Activated CD4-positive, alpha-beta T cell treated with anti-CD3 and anti-CD28 coated beads, Interleukin-2, Interleukin-6, amounts not matched to agents 100 ng/mL and 50 ng/mL, durations not matched to agents 16 hours and 8 hours (primary cell): ENCODE results near the gene SP8.

ENCODE experiments used
- DNase-seq: peaks from one replicate; pipeline ENCODE4 v3.0.0-alpha.2; 2020

The SP8 gene

DNA sequence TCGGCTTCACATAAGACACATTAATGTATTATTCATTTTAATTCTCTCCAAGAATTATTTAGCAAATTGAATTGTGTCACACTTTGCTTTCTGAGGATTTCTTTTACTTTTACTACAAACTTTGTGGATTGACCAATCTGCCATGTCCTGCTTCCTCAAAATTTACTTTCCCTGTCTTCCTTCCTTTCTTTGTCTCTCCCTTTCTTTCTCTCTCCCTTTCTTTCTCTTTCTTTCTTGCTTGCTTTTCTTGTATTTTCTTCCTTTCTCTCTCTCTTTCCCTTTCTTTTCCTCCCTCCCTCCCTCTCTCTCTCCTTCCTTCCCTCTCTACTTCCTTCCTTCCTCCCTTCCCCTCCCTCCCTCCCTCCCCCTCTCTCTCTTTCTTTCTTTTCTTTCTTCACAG is 37.8 kb downstream of the SP8 start:
- DNase-seq: no peak

DNA sequence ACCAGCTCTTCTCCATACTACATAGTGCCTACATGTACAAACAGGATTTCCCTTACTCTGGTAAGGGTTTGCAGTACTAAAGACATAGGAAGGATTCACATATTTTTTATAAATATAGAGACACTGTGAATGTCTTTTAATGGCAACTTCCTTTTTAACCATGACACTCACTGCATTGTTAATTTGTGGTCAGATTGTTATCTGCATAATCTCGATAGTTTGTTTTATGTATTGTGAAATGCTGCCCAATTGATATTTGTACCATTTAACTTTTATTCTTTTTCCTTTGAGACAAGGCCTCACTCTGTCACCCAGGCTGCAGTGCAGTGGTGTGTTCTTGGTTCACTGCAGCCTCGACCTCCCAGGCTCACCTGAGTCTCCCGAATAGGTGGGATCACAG is 39.7 kb downstream of the SP8 start:
- no peak for DNase-seq

DNA sequence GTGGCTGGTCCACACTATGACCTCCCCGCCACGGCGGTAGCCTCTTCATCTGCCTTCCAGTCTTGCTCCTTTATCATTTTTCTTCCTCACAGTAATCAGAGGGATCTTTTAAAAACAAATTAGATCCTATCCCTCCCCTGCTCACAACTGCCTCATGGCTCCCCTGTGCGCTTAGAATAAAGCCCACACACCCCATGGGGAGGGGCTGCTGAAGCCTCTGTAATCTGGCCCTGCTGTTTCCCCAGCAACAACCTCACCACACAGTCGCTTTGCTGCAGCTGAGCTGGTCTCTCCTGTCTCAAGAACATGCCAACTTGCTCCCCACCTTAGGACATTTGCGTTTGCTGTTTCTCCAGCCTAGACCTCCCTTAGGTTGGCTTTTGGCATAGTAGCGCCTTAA is 41.0 kb downstream of the SP8 start:
- DNase-seq: no peak

DNA sequence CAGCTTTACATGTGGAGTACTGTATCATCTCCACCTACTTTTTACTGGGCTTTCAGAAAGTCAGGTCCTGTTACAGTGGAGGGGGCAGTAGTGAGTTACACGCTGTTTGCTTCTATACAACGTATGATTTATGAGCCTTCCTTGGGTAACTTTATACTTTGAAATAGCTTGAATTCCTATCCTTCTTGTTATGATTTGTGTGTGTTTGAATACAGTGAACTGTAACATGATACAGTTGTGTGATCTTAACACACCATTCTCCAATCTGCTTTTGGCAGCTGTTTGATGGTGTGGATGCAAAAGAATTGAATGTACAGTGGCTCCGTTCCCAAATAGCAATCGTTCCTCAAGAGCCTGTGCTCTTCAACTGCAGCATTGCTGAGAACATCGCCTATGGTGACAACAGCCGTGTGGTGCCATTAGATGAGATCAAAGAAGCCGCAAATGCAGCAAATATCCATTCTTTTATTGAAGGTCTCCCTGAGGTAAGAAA is 41.7 kb downstream of the SP8 start:
- DNase-seq: no peak

DNA sequence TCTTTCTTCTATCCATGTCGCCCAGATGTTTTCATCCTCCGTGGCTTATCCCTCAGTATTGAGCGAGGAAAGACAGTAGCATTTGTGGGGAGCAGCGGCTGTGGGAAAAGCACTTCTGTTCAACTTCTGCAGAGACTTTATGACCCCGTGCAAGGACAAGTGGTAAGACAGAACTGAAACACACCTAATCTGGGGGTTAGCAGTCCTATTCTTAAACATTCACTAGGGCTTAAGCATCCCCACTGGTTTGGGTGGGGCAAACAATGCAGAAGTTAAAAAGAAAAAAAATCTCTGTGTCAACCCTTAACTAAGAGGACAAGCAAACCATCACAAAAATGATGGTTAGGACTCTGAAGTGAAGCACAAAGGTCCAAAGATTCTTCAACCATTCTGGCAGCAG is 43.8 kb downstream of the SP8 start:
- no peak for DNase-seq

DNA sequence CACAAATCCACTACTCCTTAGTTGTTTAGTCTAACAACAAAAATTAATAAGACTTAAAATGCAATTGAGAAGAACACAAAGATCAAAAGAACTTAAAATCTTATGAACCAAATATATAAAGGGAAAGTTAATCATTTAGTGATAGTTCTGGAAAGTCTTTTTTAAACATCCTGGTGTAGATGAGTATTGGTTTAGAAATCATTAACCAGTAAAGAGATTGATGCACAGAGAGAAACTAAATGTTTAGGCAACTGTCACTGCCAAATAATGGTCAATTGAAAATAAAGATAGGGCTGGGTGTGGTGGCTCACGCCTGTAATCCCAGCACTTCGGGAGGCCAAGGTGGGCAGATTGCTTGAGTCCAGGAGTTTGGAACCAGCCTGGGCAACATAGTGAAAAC is 44.9 kb downstream of the SP8 start:
- DNase-seq: no peak

DNA sequence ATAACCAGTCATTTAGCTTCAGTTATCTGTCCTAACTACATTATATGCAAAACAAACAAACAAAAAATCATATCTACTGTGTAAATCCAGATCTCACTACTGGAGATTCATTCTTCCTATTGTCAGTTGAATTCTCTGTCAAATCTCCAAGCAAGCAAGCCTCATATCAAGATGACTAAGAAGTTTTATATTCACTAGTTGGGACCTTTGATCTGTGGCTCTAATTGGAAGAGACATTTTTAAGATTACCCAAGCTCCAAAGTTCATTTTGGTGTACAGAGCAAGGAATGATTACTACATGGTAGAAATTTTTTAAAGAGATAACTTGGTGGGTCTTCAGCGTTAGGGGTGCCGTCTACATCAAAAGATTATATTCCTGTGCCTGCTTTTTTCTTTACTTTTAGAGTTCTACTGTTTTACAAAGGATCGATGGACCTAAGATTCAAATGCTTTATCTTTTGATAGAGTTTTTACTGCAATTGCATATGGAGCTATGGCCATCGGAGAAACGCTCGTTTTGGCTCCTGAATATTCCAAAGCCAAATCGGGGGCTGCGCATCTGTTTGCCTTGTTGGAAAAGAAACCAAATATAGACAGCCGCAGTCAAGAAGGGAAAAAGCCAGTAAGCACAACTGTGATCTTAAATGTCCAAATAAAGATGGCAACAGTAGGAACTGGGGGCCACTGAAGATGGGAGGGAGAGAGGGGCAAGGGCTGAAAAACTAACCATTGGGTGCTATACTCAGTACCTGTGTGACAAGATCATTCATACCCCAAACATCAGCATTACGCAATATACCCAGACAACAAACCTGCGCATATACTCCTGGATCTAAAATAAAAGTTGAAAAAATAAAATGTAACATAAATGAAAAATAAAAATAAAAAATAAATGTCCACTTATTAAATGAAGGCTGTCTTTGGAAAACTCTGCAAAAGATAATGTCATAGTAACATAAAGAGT is 47.9 kb downstream of the SP8 start:
- DNase-seq: no peak

DNA sequence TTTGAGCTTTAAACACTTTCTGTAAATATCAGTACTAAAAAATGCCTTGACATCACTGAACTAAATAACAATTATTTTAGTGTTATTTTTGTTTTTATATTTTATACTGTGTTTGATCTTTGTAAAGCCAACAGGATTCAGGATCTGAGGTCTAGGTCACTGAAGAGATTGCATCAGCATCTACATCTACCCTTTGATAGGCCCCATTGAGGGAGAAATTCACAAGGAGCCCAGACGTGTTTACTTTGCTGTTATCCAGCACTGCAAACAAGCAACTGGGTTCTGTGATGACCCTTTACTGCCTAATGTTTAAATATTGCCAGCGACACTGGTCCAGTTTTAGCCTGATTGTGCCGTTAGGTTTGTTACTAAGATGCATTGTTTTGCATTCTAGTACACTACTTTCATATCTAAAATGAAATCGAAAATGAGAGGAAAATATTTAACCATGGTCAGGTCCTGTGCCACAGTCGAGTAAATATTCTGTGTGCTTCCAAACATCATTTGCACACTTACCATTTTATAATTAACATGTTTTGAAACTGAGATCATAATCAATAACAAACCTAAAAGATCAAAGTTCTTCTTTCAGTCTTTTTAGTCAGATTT is 48.7 kb downstream of the SP8 start:
- DNase-seq: no peak

DNA sequence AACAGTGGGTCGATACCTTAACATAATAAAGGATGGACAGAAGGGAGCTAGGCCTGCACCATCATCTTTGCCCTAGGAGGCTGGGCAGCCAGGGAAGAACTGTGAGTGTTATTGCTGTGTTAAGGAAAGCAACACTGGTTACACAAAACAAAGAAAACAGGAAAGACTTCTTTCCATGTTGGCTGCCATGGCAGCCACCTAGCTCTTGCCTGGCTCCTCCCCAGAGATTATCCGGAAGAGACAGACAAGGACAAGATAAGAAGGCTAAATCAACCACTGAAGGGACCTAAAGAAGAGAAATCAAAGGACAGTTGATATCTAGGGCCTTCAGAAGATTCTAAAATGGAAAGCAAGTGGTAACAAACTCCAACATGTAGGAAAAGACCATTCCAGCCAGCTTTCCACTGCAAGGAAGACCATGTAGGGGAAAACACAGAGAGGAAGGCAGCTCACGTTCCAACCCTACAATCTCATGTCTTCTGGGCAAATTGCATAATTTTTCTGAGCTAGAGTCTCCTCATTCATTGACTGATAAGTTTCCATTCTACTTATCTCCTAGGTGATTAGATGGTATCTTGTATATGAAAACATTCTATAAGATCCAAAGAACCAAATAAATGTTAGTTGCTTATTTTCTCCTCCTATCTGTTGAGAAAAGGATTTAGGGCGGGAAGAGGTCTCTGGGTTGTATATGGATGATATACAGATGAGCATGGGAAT is 51.2 kb downstream of the SP8 start:
- DNase-seq: no peak
